GM12878 (cell line): Measurements from ENCODE around the gene HM13.

Source experiments
- CEBPB ChIP-seq, 2 experiments: fragments of 150-350 bp in 1 of 2; IDR thresholded peaks; 2 replicates each; pipeline ENCODE4 v1.6.1; 2012 to 2014; ENCODE audit warnings: low read depth in 2 of 2, low read length in 2 of 2, borderline replicate concordance in 1 of 2, inconsistent platforms in 1 of 2
- RAD21 ChIP-seq: IDR thresholded peaks from 2 replicates; pipeline ENCODE4 v1.6.1; 2011; ENCODE audit warnings: mild to moderate bottlenecking, low read depth, low read length, moderate library complexity; ENCODE audit not compliant: insufficient read depth
- STAT3 ChIP-seq: IDR thresholded peaks from 2 replicates; pipeline ENCODE4 v1.6.1; 2011; ENCODE audit warnings: low read depth, low read length, improper control_type of control experiment
- TF ChIP-seq, protein P1 (sequence below): IDR thresholded peaks from 2 replicates; pipeline ENCODE4 v1.6.1; 2012; ENCODE audit warnings: mild to moderate bottlenecking, low read depth, low read length
- TF ChIP-seq, protein P2 (sequence below): IDR thresholded peaks from 2 replicates; pipeline ENCODE4 v1.6.1; 2011; ENCODE audit warnings: low read depth, low read length, improper control_type of control experiment, borderline replicate concordance

- TF ChIP-seq CEBPB (IDR thresholded peaks at IDR 0.05; ENCODE audit: borderline replicate concordance in 1 of 2, low read depth in 2 of 2, low read length in 2 of 2): no peak
- TF ChIP-seq, protein P1, sequence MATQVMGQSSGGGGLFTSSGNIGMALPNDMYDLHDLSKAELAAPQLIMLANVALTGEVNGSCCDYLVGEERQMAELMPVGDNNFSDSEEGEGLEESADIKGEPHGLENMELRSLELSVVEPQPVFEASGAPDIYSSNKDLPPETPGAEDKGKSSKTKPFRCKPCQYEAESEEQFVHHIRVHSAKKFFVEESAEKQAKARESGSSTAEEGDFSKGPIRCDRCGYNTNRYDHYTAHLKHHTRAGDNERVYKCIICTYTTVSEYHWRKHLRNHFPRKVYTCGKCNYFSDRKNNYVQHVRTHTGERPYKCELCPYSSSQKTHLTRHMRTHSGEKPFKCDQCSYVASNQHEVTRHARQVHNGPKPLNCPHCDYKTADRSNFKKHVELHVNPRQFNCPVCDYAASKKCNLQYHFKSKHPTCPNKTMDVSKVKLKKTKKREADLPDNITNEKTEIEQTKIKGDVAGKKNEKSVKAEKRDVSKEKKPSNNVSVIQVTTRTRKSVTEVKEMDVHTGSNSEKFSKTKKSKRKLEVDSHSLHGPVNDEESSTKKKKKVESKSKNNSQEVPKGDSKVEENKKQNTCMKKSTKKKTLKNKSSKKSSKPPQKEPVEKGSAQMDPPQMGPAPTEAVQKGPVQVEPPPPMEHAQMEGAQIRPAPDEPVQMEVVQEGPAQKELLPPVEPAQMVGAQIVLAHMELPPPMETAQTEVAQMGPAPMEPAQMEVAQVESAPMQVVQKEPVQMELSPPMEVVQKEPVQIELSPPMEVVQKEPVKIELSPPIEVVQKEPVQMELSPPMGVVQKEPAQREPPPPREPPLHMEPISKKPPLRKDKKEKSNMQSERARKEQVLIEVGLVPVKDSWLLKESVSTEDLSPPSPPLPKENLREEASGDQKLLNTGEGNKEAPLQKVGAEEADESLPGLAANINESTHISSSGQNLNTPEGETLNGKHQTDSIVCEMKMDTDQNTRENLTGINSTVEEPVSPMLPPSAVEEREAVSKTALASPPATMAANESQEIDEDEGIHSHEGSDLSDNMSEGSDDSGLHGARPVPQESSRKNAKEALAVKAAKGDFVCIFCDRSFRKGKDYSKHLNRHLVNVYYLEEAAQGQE: no peak
- TF ChIP-seq STAT3: no peak
- TF ChIP-seq RAD21: peak; percentile 43
- TF ChIP-seq, protein P2, sequence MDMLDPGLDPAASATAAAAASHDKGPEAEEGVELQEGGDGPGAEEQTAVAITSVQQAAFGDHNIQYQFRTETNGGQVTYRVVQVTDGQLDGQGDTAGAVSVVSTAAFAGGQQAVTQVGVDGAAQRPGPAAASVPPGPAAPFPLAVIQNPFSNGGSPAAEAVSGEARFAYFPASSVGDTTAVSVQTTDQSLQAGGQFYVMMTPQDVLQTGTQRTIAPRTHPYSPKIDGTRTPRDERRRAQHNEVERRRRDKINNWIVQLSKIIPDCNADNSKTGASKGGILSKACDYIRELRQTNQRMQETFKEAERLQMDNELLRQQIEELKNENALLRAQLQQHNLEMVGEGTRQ: no peak
Observed at GRCh38 chr20:31560094-31560745, 46.0 kb downstream of the HM13 start.
